OCI-LY1 (cell line): ENCODE results near the gene PKN1.
"Not testable (repeated sequence)": the region's sequence is repeated elsewhere in the genome, so short reads cannot be mapped to it uniquely, and the experiment has no call there.

ENCODE experiments used
- H2AFZ ChIP-seq: fragments of 200-600 bp; sonication (generic), shearing (Covaris generic); 2 replicates; pipeline ENCODE4 v1.6.0; 2014; ENCODE audit warnings: antibody characterized with exemption, mild to moderate bottlenecking, low read length
- H3F3A ChIP-seq: fragments of 200-600 bp; sonication (generic), shearing (Covaris generic); 2 replicates; pipeline ENCODE4 v1.6.0; 2014; ENCODE audit warnings: mild to moderate bottlenecking, antibody characterized with exemption, low read length, moderate library complexity; ENCODE audit not compliant: insufficient read depth
- H3K27ac ChIP-seq: fragments of 200-600 bp; sonication (generic); 2 replicates; pipeline ENCODE4 v1.5.1; 2014; ENCODE audit warnings: low read length, mixed run types, mild to moderate bottlenecking, low read depth; ENCODE audit not compliant: poor library complexity, severe bottlenecking
- H3K27me3 ChIP-seq: fragments of 200-600 bp; sonication (generic); 2 replicates; pipeline ENCODE4 v1.6.0; 2014; ENCODE audit warnings: antibody characterized with exemption, mild to moderate bottlenecking, low read length, moderate library complexity; ENCODE audit not compliant: insufficient read depth
- H3K36me3 ChIP-seq: fragments of 200-600 bp; sonication (generic); 2 replicates; pipeline ENCODE4 v1.6.1; 2014; ENCODE audit warnings: mild to moderate bottlenecking, antibody characterized with exemption, low read length, moderate library complexity, mixed read lengths; ENCODE audit not compliant: insufficient read depth
- H3K4me1 ChIP-seq: fragments of 200-600 bp; sonication (generic); 2 replicates; pipeline ENCODE4 v1.5.1; 2014; ENCODE audit warnings: mild to moderate bottlenecking, low read length, moderate library complexity; ENCODE audit not compliant: insufficient read depth, severe bottlenecking
- H3K4me2 ChIP-seq: fragments of 200-600 bp; sonication (generic), shearing (Covaris generic); 2 replicates; pipeline ENCODE4 v1.6.1; 2014; ENCODE audit warnings: low read length
- H3K4me3 ChIP-seq: fragments of 200-600 bp; sonication (generic); 2 replicates; pipeline ENCODE4 v1.5.1; 2014; ENCODE audit warnings: low read length, low read depth, mild to moderate bottlenecking, mixed read lengths; ENCODE audit not compliant: poor library complexity, severe bottlenecking
- H3K79me2 ChIP-seq: fragments of 200-600 bp; shearing (Covaris generic); 2 replicates; pipeline ENCODE4 v1.6.1; 2016; ENCODE audit warnings: mixed run types, low read length, mixed read lengths; ENCODE audit not compliant: insufficient read depth
- H3K9ac ChIP-seq: fragments of 200-600 bp; sonication (generic), shearing (Covaris generic); 2 replicates; pipeline ENCODE4 v1.6.1; 2014; ENCODE audit warnings: mild to moderate bottlenecking, low read length, mixed read lengths
- H3K9me2 ChIP-seq: fragments of 200-600 bp; sonication (generic), shearing (Covaris generic); 2 replicates; pipeline ENCODE4 v1.6.1; 2014; ENCODE audit warnings: low read depth, mild to moderate bottlenecking, low read length, mixed read lengths
- H3K9me3 ChIP-seq: fragments of 200-600 bp; shearing (Covaris generic); 2 replicates; pipeline ENCODE4 v1.6.1; 2014; ENCODE audit warnings: low read length, mixed read lengths
- H4K20me1 ChIP-seq: fragments of 200-600 bp; sonication (generic), shearing (Covaris generic); 2 replicates; pipeline ENCODE4 v1.6.0; 2016; ENCODE audit warnings: mild to moderate bottlenecking, low read length; ENCODE audit not compliant: insufficient read depth
- CTCF ChIP-seq: fragments of 200-600 bp; sonication (generic), shearing (Covaris generic); IDR thresholded peaks from 2 replicates; pipeline ENCODE4 v1.5.1; 2017; ENCODE audit warnings: mild to moderate bottlenecking, antibody characterized with exemption, low read length, moderate library complexity, mixed read lengths
- EZH2 ChIP-seq: fragments of 200-600 bp; sonication (generic), shearing (Covaris generic); IDR thresholded peaks from 2 replicates; pipeline ENCODE4 v1.8.0; 2017; ENCODE audit warnings: borderline replicate concordance, mixed run types, mild to moderate bottlenecking, antibody characterized with exemption, low read length, moderate library complexity, mixed read lengths

PKN1 gene

GRCh38 chr19:14450168-14450874 lies 17.2 kb downstream of the PKN1 start:
- no peak overlapping the region for H3K9ac ChIP-seq
- TF ChIP-seq CTCF (no peak), EZH2 (no peak)
- no peaks in the 10 kb centered on the region for H3F3A ChIP-seq
- H3K4me1 ChIP-seq = no peaks in the 10 kb centered on the region
- no peaks in the 10 kb centered on the region for H3K27me3 ChIP-seq
- no peak overlapping the region for H2AFZ ChIP-seq
- no peaks in the 10 kb centered on the region for H3K9me3 ChIP-seq
- H3K4me2 ChIP-seq = no peak overlapping the region
- peaks cover 81% of the 10 kb centered on the region for H3K36me3 ChIP-seq
- H3K27ac ChIP-seq = no peak overlapping the region
- H3K79me2 ChIP-seq = no peaks in the 10 kb centered on the region
- H3K9me2 ChIP-seq = no peaks in the 10 kb centered on the region
- H4K20me1 ChIP-seq = no peaks in the 10 kb centered on the region
- H3K4me3 ChIP-seq = no peak overlapping the region

- no peaks in the 10 kb centered on the region for H3F3A ChIP-seq
- no peaks in the 10 kb centered on the region for H3K9me3 ChIP-seq
These were observed 17.8 kb downstream of the PKN1 start for GRCh38 chr19:14450876-14451275.

DNA sequence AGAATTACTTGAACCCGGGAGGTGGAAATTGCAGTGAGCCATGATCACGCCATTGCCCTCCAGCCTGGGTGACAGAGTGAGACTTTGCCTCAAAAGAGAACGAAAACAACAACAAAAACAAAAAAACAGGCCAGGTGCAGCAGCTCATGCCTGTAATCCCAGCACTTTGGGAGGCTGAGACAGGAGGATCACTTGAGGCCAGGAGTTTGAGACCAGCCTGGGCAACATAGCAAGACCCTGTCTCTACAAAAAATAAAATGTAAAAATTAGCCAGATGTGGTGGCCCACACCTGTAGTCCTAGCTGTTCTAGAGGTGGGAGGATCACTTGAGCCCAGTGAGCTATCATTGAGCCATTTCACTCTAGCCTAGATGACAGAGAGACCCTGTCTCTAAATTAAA lies 19.2 kb downstream of the PKN1 start:
- H3K36me3 ChIP-seq = peaks cover 71% of the 10 kb centered on the region
- not testable (repeated sequence) for H3K27me3 ChIP-seq, H3K4me3 ChIP-seq, H3K27ac ChIP-seq, H3K9ac ChIP-seq, H4K20me1 ChIP-seq, H2AFZ ChIP-seq, H3K9me2 ChIP-seq, H3F3A ChIP-seq, H3K4me1 ChIP-seq, H3K9me3 ChIP-seq, H3K79me2 ChIP-seq, H3K4me2 ChIP-seq

More at GRCh38 chr19:14450876-14451275, 17.8 kb downstream of the PKN1 start:
- Histone ChIP-seq H4K20me1 (no peaks in the 10 kb centered on the region), H3K4me3 (no peak overlapping the region), H3K79me2 (no peaks in the 10 kb centered on the region), H3K4me2 (no peak overlapping the region), H3K27me3 (no peaks in the 10 kb centered on the region), H2AFZ (no peak overlapping the region), H3K36me3 (peaks cover 78% of the 10 kb centered on the region), H3K4me1 (no peaks in the 10 kb centered on the region), H3K9ac (no peak overlapping the region), H3K9me2 (no peaks in the 10 kb centered on the region), H3K27ac (no peak overlapping the region)
- no peak for TF ChIP-seq EZH2
- no peak for TF ChIP-seq CTCF

- TF ChIP-seq CTCF (no peak), EZH2 (no peak)
- Histone ChIP-seq H3K4me3 (no peak overlapping the region), H3K36me3 (peaks cover 66% of the 10 kb centered on the region), H3F3A (no peaks in the 10 kb centered on the region), H3K9ac (no peak overlapping the region), H3K27me3 (no peaks in the 10 kb centered on the region), H3K4me2 (no peak overlapping the region), H2AFZ (no peak overlapping the region), H3K79me2 (no peaks in the 10 kb centered on the region), H3K9me3 (no peaks in the 10 kb centered on the region), H3K27ac (no peak overlapping the region), H3K4me1 (no peaks in the 10 kb centered on the region), H3K9me2 (no peaks in the 10 kb centered on the region), H4K20me1 (no peaks in the 10 kb centered on the region)
These were observed 26.6 kb downstream of the PKN1 start for GRCh38 chr19:14459703-14460102.
